ENCODE data around the gene SYNJ1. TPM values are rescaled to one million over a fixed set of nuclear protein-coding genes. Genes with fewer than 3 reads are reported as not detected.

Gene SYNJ1
- polyA plus RNA-seq, 1 donor from 2014 or later, result 1.4 TPM

Other genes starting within 250 kb of the SYNJ1 start
- 0.28 TPM for gene TCP10L, start 142.5 kb downstream of the SYNJ1 start, polyA plus RNA-seq
- gene CFAP298, start 115.6 kb downstream of the SYNJ1 start, polyA plus RNA-seq, result 63.2 TPM
- gene PAXBP1, start 43.7 kb upstream of the SYNJ1 start, polyA plus RNA-seq, result 13.1 TPM